HCT116 (cell line): Measurements from ENCODE around the gene DNAAF1.

ENCODE experiments used
- CEBPB ChIP-seq: IDR thresholded peaks from 2 replicates; pipeline ENCODE4 v1.6.1; 2012; ENCODE audit warnings: low read depth
- EGR1 ChIP-seq: IDR thresholded peaks from 2 replicates; pipeline ENCODE4 v1.6.1; 2012; ENCODE audit warnings: low read depth
- EZH2 ChIP-seq: fragments of 200-600 bp; sonication (generic); IDR thresholded peaks from 2 replicates; pipeline ENCODE4 v1.6.1; 2017; ENCODE audit warnings: antibody characterized with exemption, mixed run types
- JUND ChIP-seq: IDR thresholded peaks from 2 replicates; pipeline ENCODE4 v1.6.1; 2012
- POLR2A ChIP-seq: IDR thresholded peaks from 2 replicates; pipeline ENCODE4 v1.7.0; 2011; ENCODE audit warnings: borderline replicate concordance; ENCODE audit not compliant: insufficient read depth, insufficient read length; ENCODE audit errors: extremely low read depth
- POLR2AphosphoS5 ChIP-seq: IDR thresholded peaks from 2 replicates; pipeline ENCODE4 v1.6.1; 2011; ENCODE audit warnings: mild to moderate bottlenecking, low read depth, low read length, moderate library complexity
- YY1 ChIP-seq: IDR thresholded peaks from 2 replicates; pipeline ENCODE4 v1.6.1; 2011; ENCODE audit warnings: low read length, low read depth, moderate library complexity, mild to moderate bottlenecking; ENCODE audit not compliant: insufficient replicate concordance; ENCODE audit errors: extremely low read depth
- ZNF274 ChIP-seq: fragments of 200-500 bp; sonication (Bioruptor generic); IDR thresholded peaks from 2 replicates; pipeline ENCODE4 v1.6.1; 2014; ENCODE audit warnings: mild to moderate bottlenecking, low read depth, low read length, inconsistent platforms
- TF ChIP-seq, protein P1 (sequence below), 3 experiments: fragments of 200-600 bp in 1 of 3; sonication (generic) in 1 of 3; IDR thresholded peaks in 2 of 3; conservative IDR thresholded peaks in 1 of 3; 2 replicates each; pipeline ENCODE4 v1.5.1; 2012 to 2017; ENCODE audit warnings: low read depth in 2 of 3, low read length in 2 of 3, antibody characterized with exemption in 1 of 3, borderline replicate concordance in 1 of 3, control low read depth in 1 of 3, mild to moderate bottlenecking in 1 of 3, mixed read lengths in 1 of 3, mixed run types in 1 of 3, moderate library complexity in 1 of 3; ENCODE audit not compliant: insufficient read depth in 1 of 3
- TF ChIP-seq, protein P2 (sequence below): IDR thresholded peaks from 2 replicates; pipeline ENCODE4 v1.6.1; 2012; ENCODE audit warnings: low read depth

DNA sequence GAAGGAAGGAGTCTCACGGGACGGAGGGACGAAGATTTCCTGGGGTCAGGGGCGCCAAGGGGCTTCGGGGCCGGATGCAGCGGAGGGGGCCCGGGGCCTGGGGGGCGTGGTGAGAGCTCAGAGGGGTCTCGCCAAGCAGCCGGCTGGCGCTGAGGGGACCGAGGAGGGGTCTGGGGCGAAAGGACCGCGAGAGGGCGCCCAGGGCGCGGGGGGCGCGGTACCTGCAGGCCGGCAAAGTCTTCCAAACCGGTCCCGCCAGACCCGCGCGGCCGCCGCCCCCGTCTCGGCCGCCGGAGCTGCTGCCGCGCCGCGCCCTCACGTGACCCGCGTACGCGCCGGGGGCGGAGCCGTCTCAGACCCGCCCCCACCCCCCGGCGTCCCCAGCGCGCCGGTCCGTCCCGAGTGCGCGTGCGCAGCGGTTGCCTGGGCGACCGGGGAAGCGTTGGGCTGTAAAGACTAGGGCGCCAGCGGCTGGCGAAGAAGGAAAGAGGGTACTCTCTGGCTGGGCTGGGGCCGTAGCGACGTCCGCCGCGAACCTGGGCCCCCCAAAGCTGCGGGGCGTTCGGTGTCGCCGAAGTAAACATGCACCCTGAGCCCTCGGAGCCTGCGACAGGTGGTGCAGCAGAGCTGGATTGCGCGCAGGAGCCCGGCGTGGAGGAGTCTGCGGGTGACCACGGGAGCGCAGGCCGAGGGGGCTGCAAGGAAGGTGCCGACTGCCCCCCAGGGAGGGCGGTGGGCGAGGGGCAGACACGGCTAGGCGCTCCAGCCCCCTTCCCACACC lies at the start of gene DNAAF1, which contains the start of gene HSDL1:
- TF ChIP-seq, protein P1, sequence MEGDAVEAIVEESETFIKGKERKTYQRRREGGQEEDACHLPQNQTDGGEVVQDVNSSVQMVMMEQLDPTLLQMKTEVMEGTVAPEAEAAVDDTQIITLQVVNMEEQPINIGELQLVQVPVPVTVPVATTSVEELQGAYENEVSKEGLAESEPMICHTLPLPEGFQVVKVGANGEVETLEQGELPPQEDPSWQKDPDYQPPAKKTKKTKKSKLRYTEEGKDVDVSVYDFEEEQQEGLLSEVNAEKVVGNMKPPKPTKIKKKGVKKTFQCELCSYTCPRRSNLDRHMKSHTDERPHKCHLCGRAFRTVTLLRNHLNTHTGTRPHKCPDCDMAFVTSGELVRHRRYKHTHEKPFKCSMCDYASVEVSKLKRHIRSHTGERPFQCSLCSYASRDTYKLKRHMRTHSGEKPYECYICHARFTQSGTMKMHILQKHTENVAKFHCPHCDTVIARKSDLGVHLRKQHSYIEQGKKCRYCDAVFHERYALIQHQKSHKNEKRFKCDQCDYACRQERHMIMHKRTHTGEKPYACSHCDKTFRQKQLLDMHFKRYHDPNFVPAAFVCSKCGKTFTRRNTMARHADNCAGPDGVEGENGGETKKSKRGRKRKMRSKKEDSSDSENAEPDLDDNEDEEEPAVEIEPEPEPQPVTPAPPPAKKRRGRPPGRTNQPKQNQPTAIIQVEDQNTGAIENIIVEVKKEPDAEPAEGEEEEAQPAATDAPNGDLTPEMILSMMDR (IDR thresholded peaks at IDR 0.05 in 2 of 3, conservative IDR thresholded peaks at IDR 0.05 in 1 of 3; ENCODE audit: borderline replicate concordance in 1 of 3, insufficient read depth in 1 of 3, low read depth in 2 of 3, low read length in 2 of 3): peak in 1 of 3 experiments; percentile 22; a peak in 1 of 6 replicates
- TF ChIP-seq, protein P2, sequence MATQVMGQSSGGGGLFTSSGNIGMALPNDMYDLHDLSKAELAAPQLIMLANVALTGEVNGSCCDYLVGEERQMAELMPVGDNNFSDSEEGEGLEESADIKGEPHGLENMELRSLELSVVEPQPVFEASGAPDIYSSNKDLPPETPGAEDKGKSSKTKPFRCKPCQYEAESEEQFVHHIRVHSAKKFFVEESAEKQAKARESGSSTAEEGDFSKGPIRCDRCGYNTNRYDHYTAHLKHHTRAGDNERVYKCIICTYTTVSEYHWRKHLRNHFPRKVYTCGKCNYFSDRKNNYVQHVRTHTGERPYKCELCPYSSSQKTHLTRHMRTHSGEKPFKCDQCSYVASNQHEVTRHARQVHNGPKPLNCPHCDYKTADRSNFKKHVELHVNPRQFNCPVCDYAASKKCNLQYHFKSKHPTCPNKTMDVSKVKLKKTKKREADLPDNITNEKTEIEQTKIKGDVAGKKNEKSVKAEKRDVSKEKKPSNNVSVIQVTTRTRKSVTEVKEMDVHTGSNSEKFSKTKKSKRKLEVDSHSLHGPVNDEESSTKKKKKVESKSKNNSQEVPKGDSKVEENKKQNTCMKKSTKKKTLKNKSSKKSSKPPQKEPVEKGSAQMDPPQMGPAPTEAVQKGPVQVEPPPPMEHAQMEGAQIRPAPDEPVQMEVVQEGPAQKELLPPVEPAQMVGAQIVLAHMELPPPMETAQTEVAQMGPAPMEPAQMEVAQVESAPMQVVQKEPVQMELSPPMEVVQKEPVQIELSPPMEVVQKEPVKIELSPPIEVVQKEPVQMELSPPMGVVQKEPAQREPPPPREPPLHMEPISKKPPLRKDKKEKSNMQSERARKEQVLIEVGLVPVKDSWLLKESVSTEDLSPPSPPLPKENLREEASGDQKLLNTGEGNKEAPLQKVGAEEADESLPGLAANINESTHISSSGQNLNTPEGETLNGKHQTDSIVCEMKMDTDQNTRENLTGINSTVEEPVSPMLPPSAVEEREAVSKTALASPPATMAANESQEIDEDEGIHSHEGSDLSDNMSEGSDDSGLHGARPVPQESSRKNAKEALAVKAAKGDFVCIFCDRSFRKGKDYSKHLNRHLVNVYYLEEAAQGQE: no peak
- TF ChIP-seq POLR2A (peak; percentile 52), CEBPB (no peak), POLR2AphosphoS5 (peak; percentile 93), ZNF274 (no peak), EGR1 (peak; percentile 73), YY1 (no peak), JUND (no peak), EZH2 (no peak)
